ENCODE measurements around the gene ZCCHC14. TPM values are rescaled to one million over a fixed set of nuclear protein-coding genes. Genes with fewer than 3 reads are reported as not detected.

Gene ZCCHC14
- total RNA-seq, 4 donors from 2014 or later = 8.3 to 19.6 (median 14.7) TPM

- 50 to 54% methylated on average over 11 to 13 of the region's 13 CpGs for WGBS, 2 donors
Measured at GRCh38 chr16:87535855-87536794, 43.3 kb upstream of the ZCCHC14 start.

GRCh38 chr16:87535457-87535854 lies 42.6 kb upstream of the ZCCHC14 start:
- TF ChIP-seq CTCF (IDR thresholded peaks at IDR 0.05) (no peak), POLR2A (IDR thresholded peaks at IDR 0.05) (no peak)
- H3K36me3 ChIP-seq = no peaks in the 10 kb centered on the region
- intact Hi-C loops (cut with DNase I) = no loop called here
- WGBS, 2 donors = 44 to 46% methylated on average over 3 of the region's 3 CpGs
- H3K4me1 ChIP-seq = peaks cover 0 to 12% (median 0%) of the 10 kb centered on the region in 3 donors
- no peak overlapping the region for H3K4me3 ChIP-seq
- H3K27me3 ChIP-seq = peaks cover 0 to 43% (median 0%) of the 10 kb centered on the region in 4 donors
- no peak for DNase-seq
- H3K27ac ChIP-seq = no peak overlapping the region
- peaks cover 0 to 28% (median 10%) of the 10 kb centered on the region in 3 donors for H3K9me3 ChIP-seq

More at GRCh38 chr16:87535855-87536794, 43.3 kb upstream of the ZCCHC14 start:
- H3K27ac ChIP-seq = no peak overlapping the region
- TF ChIP-seq CTCF (IDR thresholded peaks at IDR 0.05) (no peak), POLR2A (IDR thresholded peaks at IDR 0.05) (no peak)
- peaks cover 0 to 28% (median 10%) of the 10 kb centered on the region in 3 donors for H3K9me3 ChIP-seq
- no peak overlapping the region for H3K4me3 ChIP-seq
- peaks cover 0 to 18% (median 2%) of the 10 kb centered on the region in 3 donors for H3K4me1 ChIP-seq
- peaks cover 0 to 49% (median 0%) of the 10 kb centered on the region in 4 donors for H3K27me3 ChIP-seq
- intact Hi-C loops (cut with DNase I) = no loop called here
- H3K36me3 ChIP-seq = no peaks in the 10 kb centered on the region
- DNase-seq = no peak

- Histone ChIP-seq H3K4me1 (peaks cover 0 to 5% (median 0%) of the 10 kb centered on the region in 3 donors), H3K27ac (no peak overlapping the region), H3K27me3 (peaks cover 0 to 36% (median 0%) of the 10 kb centered on the region in 4 donors), H3K4me3 (no peak overlapping the region), H3K9me3 (peaks cover 0 to 33% (median 15%) of the 10 kb centered on the region in 3 donors), H3K36me3 (no peaks in the 10 kb centered on the region)
- TF ChIP-seq POLR2A (IDR thresholded peaks at IDR 0.05) (no peak), CTCF (IDR thresholded peaks at IDR 0.05) (no peak)
- no peak for DNase-seq
- intact Hi-C loops (cut with DNase I) = no loop called here
- 91% methylated on average over 9 of the region's 9 CpGs for whole genome bisulfite sequencing, 2 donors
Measured at GRCh38 chr16:87534751-87535150, 41.9 kb upstream of the ZCCHC14 start.

GRCh38 chr16:87534030-87534653 lies 41.3 kb upstream of the ZCCHC14 start:
- no peak for DNase-seq
- WGBS, 2 donors = 58 to 69% methylated on average over 5 of the region's 5 CpGs
- peaks cover 0 to 39% (median 18%) of the 10 kb centered on the region in 3 donors for H3K9me3 ChIP-seq
- TF ChIP-seq CTCF (IDR thresholded peaks at IDR 0.05) = no peak
- no peak for TF ChIP-seq POLR2A (IDR thresholded peaks at IDR 0.05)
- H3K4me3 ChIP-seq = no peak overlapping the region
- H3K27ac ChIP-seq = no peak overlapping the region
- H3K36me3 ChIP-seq = no peaks in the 10 kb centered on the region
- H3K27me3 ChIP-seq = peaks cover 0 to 30% (median 0%) of the 10 kb centered on the region in 4 donors
- intact Hi-C loops (cut with DNase I) = no loop called here
- H3K4me1 ChIP-seq = peaks cover 0 to 4% (median 0%) of the 10 kb centered on the region in 3 donors

- H3K9me3 ChIP-seq = peaks cover 0 to 42% (median 18%) of the 10 kb centered on the region in 3 donors
- DNase-seq = no peak
- H3K36me3 ChIP-seq = no peaks in the 10 kb centered on the region
- no peak overlapping the region for H3K4me3 ChIP-seq
- no peak overlapping the region for H3K27ac ChIP-seq
- no peak for TF ChIP-seq CTCF (IDR thresholded peaks at IDR 0.05)
- no peak for TF ChIP-seq POLR2A (IDR thresholded peaks at IDR 0.05)
- peaks cover 0 to 19% (median 0%) of the 10 kb centered on the region in 4 donors for H3K27me3 ChIP-seq
- intact Hi-C loops (cut with DNase I) = no loop called here
- peaks cover 0 to 4% (median 0%) of the 10 kb centered on the region in 3 donors for H3K4me1 ChIP-seq
- 20 to 71% methylated on average over 1 of the region's 1 CpG for WGBS, 2 donors
Measured at GRCh38 chr16:87533061-87533460, 40.2 kb upstream of the ZCCHC14 start.

Data from esophagus squamous epithelium (tissue), 5 donors.